Tongue (tissue), 2 donors: ENCODE measurements around the gene PCDHGB4. TPM values are rescaled to one million over a fixed set of nuclear protein-coding genes. Genes with fewer than 3 reads are reported as not detected.
A peak's percentile ranks its signal among the peaks of the same experiment; 100 is the strongest.
"Not testable (repeated sequence)": the region's sequence is repeated elsewhere in the genome, so short reads cannot be mapped to it uniquely, and the experiment has no call there.

ENCODE experiments used
- DNase-seq: peaks from one replicate; pipeline ENCODE4 v3.0.0-alpha.2; 2015
- total RNA-seq: library from RNA; depleted of rRNA; stranded (reverse); fragments of >200 nt; gene quantifications from one replicate; pipeline ENCODE4 v1.2.3, GENCODE V29; 2014

PCDHGB4 gene
- total RNA-seq, 1 donor from 2014 or later, result 5.9 TPM

DNA sequence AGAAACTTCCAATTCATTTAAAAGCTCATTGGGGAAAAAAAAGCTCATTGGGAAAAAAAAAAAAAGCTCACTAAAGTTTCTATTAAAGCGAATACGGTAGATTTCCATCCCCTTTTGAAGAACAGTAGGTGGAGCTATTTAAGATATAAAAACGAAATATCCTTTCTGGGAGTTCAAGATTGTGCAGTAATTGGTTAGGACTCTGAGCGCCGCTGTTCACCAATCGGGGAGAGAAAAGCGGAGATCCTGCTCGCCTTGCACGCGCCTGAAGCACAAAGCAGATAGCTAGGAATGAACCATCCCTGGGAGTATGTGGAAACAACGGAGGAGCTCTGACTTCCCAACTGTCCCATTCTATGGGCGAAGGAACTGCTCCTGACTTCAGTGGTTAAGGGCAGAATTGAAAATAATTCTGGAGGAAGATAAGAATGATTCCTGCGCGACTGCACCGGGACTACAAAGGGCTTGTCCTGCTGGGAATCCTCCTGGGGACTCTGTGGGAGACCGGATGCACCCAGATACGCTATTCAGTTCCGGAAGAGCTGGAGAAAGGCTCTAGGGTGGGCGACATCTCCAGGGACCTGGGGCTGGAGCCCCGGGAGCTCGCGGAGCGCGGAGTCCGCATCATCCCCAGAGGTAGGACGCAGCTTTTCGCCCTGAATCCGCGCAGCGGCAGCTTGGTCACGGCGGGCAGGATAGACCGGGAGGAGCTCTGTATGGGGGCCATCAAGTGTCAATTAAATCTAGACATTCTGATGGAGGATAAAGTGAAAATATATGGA, 43.0 kb downstream of the PCDHGB4 start, which contains the start of gene PCDHGA12:
PCDHGA12 (plus strand) TSS at position 176 of the 782 bp plus-strand sequence; CDS start at position 429, 253 bp downstream.
- peak; percentile 31 for DNase-seq

DNA sequence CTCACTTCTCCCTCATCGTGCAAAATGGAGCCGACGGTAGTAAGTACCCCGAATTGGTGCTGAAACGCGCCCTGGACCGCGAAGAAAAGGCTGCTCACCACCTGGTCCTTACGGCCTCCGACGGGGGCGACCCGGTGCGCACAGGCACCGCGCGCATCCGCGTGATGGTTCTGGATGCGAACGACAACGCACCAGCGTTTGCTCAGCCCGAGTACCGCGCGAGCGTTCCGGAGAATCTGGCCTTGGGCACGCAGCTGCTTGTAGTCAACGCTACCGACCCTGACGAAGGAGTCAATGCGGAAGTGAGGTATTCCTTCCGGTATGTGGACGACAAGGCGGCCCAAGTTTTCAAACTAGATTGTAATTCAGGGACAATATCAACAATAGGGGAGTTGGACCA, 43.8 kb downstream of the PCDHGB4 start:
- DNase-seq, result no peak

DNA sequence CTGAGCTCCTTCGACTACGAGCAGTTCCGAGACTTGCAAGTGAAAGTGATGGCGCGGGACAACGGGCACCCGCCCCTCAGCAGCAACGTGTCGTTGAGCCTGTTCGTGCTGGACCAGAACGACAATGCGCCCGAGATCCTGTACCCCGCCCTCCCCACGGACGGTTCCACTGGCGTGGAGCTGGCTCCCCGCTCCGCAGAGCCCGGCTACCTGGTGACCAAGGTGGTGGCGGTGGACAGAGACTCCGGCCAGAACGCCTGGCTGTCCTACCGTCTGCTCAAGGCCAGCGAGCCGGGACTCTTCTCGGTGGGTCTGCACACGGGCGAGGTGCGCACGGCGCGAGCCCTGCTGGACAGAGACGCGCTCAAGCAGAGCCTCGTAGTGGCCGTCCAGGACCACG, 44.8 kb downstream of the PCDHGB4 start:
- DNase-seq, result not testable (repeated sequence)

DNA sequence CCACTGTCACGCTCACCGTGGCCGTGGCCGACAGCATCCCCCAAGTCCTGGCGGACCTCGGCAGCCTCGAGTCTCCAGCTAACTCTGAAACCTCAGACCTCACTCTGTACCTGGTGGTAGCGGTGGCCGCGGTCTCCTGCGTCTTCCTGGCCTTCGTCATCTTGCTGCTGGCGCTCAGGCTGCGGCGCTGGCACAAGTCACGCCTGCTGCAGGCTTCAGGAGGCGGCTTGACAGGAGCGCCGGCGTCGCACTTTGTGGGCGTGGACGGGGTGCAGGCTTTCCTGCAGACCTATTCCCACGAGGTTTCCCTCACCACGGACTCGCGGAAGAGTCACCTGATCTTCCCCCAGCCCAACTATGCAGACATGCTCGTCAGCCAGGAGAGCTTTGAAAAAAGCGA, 45.2 kb downstream of the PCDHGB4 start:
- not testable (repeated sequence) for DNase-seq

DNA sequence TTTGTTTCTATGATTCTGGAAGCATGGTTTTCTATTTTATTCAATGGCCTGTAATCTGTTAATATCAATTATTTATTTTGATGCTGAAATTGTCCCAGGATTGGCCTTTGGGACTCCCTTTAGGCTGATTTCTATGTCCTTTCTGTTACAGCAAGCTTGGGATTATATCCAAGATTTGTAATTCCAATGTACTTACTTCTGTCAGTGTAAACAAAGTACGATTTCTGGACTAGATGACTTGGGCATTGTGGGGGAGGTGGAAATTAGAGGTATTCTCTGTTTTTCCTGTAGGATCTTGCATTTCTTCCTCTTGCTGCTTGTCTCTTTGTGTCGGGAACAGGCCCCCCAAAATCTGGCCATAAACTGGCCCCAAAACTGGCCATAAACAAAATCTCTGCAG, 46.5 kb downstream of the PCDHGB4 start:
- no peak for DNase-seq

DNA sequence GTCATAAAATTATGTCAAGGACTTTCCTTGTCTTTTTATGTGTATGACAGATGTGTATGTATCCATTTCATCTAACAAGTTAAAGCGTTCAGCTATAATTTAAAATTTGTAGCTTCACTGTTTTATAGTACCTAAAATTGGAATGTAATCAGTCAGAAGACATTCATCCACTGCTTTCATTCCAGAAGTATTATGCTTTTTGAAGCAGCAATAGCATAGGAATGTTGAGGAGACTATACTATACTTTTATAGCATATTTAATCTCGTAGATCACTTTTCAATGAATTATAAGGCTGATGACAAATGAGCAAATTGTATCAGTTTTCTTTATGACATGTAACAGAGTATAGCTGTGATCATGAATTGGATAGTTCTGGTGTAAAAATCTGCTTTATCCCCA, 49.7 kb downstream of the PCDHGB4 start:
- no peak for DNase-seq

DNA sequence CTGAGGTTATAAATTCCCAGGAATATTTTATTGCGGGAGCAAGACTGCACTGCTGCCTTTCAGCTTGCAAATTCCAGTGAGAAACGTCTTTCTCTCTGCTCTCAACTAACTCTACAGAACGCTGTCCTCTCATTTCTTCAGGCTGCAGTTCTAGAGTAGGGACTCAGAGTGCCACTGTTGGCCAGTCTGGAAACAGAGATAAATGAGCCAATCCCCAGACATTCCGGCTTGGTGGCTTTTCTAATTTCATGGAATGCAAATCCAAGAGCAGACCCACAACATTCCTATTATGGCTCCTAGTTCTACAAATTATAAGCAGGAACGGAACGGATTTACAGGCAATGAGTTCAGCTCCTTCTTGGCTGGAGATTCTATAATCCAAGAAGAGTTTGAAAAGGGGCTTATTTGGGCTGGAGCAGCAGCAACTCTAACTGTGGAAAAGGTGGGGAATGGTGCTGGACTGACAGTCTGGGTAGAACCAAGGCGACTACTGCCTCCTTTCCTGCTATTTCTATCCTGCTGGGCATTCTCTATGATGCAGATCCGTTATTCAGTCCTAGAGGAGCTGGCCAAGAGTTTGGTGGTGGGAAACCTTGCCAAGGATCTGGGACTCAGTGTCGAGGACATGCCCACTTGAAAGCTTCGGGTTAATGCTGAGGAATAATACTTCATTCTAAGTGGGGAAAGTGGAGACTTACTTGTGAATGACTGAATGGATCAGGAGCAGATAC, 52.1 kb downstream of the PCDHGB4 start:
- DNase-seq, result no peak

Other genes with a start within 250 kb of the PCDHGB4 start
- gene PCDHB6, start 237.6 kb upstream of the PCDHGB4 start, total RNA-seq, result 0.82 TPM
- 3.3 TPM for gene PCDHB7, start 215.1 kb upstream of the PCDHGB4 start, total RNA-seq
- gene PCDHB8, start 209.9 kb upstream of the PCDHGB4 start, total RNA-seq, result 2.3 TPM
- gene PCDHB16, start 205.3 kb upstream of the PCDHGB4 start, total RNA-seq, result 4.1 TPM
- gene PCDHB9, start 200.5 kb upstream of the PCDHGB4 start, total RNA-seq, result 1.7 TPM
- 6.1 TPM for gene PCDHB10, start 195.3 kb upstream of the PCDHGB4 start, total RNA-seq
- 5.9 TPM for gene PCDHB11, start 188.1 kb upstream of the PCDHGB4 start, total RNA-seq
- gene PCDHB12, start 179.0 kb upstream of the PCDHGB4 start, total RNA-seq, result 4.8 TPM
- 4.4 TPM for gene PCDHB13, start 173.8 kb upstream of the PCDHGB4 start, total RNA-seq
- gene PCDHB14, start 164.4 kb upstream of the PCDHGB4 start, total RNA-seq, result 7.8 TPM
- 9.9 TPM for gene PCDHB15, start 142.3 kb upstream of the PCDHGB4 start, total RNA-seq
- not detected for gene SLC25A2, start 83.6 kb upstream of the PCDHGB4 start, total RNA-seq
- gene TAF7, start 66.9 kb upstream of the PCDHGB4 start, total RNA-seq, result 93.2 TPM
- gene PCDHGA1, start 57.2 kb upstream of the PCDHGB4 start, total RNA-seq, result 1.8 TPM
- 3.7 TPM for gene PCDHGA2, start 48.9 kb upstream of the PCDHGB4 start, total RNA-seq
- 3.9 TPM for gene PCDHGA3, start 43.9 kb upstream of the PCDHGB4 start, total RNA-seq
- 3.7 TPM for gene PCDHGB1, start 37.6 kb upstream of the PCDHGB4 start, total RNA-seq
- gene PCDHGA4, start 32.7 kb upstream of the PCDHGB4 start, total RNA-seq, result 3.9 TPM
- 4.2 TPM for gene PCDHGB2, start 27.7 kb upstream of the PCDHGB4 start, total RNA-seq
- 6.1 TPM for gene PCDHGA5, start 23.5 kb upstream of the PCDHGB4 start, total RNA-seq
- gene PCDHGB3, start 17.5 kb upstream of the PCDHGB4 start, total RNA-seq, result 5.7 TPM
- 4.8 TPM for gene PCDHGA6, start 13.8 kb upstream of the PCDHGB4 start, total RNA-seq
- 6.3 TPM for gene PCDHGA7, start 5.0 kb upstream of the PCDHGB4 start, total RNA-seq
- 3.0 TPM for gene PCDHGA8, start 4.9 kb downstream of the PCDHGB4 start, total RNA-seq
- 11.3 TPM for gene PCDHGB5, start 10.2 kb downstream of the PCDHGB4 start, total RNA-seq
- 12.2 TPM for gene PCDHGA9, start 15.1 kb downstream of the PCDHGB4 start, total RNA-seq
- gene PCDHGB6, start 20.3 kb downstream of the PCDHGB4 start, total RNA-seq, result 9.3 TPM
- gene PCDHGA10, start 25.3 kb downstream of the PCDHGB4 start, total RNA-seq, result 6.1 TPM
- 10.3 TPM for gene PCDHGB7, start 30.0 kb downstream of the PCDHGB4 start, total RNA-seq
- 7.5 TPM for gene PCDHGA11, start 33.4 kb downstream of the PCDHGB4 start, total RNA-seq
- 5.1 TPM for gene PCDHGA12, start 42.8 kb downstream of the PCDHGB4 start, total RNA-seq
- 104 TPM for gene PCDHGC3, start 88.3 kb downstream of the PCDHGB4 start, total RNA-seq
- gene PCDHGC4, start 97.3 kb downstream of the PCDHGB4 start, total RNA-seq, result 7.9 TPM
- gene PCDHGC5, start 101.4 kb downstream of the PCDHGB4 start, total RNA-seq, result 3.1 TPM
- gene DIAPH1, start 231.3 kb downstream of the PCDHGB4 start, total RNA-seq, result 33.2 TPM
- gene HDAC3, start 249.2 kb downstream of the PCDHGB4 start, total RNA-seq, result 33.2 TPM
- gene RELL2, start 249.3 kb downstream of the PCDHGB4 start, total RNA-seq, result 0.82 TPM